GM12878 (cell line): ENCODE data around the gene PNMA8C. TPM values are rescaled to one million over a fixed set of nuclear protein-coding genes. Genes with fewer than 3 reads are reported as not detected.
A peak's percentile ranks its signal among the peaks of the same experiment; 100 is the strongest.

ENCODE experiments used
- ATAC-seq: fragments of 200-7000 bp; cut with Tn5 transposase; 3 replicates; pipeline ENCODE4 v1.9.1; 2020; ENCODE audit warnings: mild to moderate bottlenecking, moderate library complexity
- BruUV-seq: library from RNA; stranded (reverse); fragments of 400-500 nt; replicated peaks from 2 replicates; lab custom pipeline; 2021; lab: Mats Ljungman, UMichigan
- CTCF ChIA-PET: fragments of 300-600 bp; sonication (Branson Sonifier 250); formaldehyde crosslinking; extraction: SDS; loops from one replicate; lab custom pipeline; 2021; ENCODE audit warnings: inconsistent platforms; lab: Yijun Ruan, JAX
- POLR2A ChIA-PET: fragments of 350-600 bp; formaldehyde crosslinking; extraction: SDS; loops from one replicate; lab custom pipeline; 2021; ENCODE audit warnings: inconsistent platforms; lab: Charles Lee
- RAD21 ChIA-PET: fragments of 300-600 bp; sonication (Branson Sonifier 250); formaldehyde crosslinking; loops from one replicate; lab custom pipeline; 2023; ENCODE audit warnings: antibody characterized with exemption; ENCODE audit not compliant: unreplicated experiment; lab: Charles Lee
- SMC1A ChIA-PET: fragments of 300-600 bp; sonication (Branson Sonifier 250); formaldehyde crosslinking; loops from one replicate; lab custom pipeline; 2023; ENCODE audit not compliant: unreplicated experiment, uncharacterized antibody; lab: Charles Lee
- DNase-seq: peaks from one replicate; pipeline ENCODE4 v3.0.0-alpha.2; 2011; ENCODE audit warnings: low read depth, low spot score
- FAIRE-seq: peaks from 3 replicates; lab custom pipeline; 2011; peaks lifted over from hg19 to GRCh38; lab: Jason Lieb, UNC
- H2AFZ ChIP-seq: 2 replicates; pipeline ENCODE4 v1.6.0; 2011; ENCODE audit warnings: low read depth, low read length, control low read depth; ENCODE audit not compliant: control insufficient read depth
- H3K27ac ChIP-seq: 2 replicates; pipeline ENCODE4 v1.5.1; 2011; ENCODE audit warnings: control low read depth; ENCODE audit not compliant: control insufficient read depth, insufficient read depth
- H3K27me3 ChIP-seq, 2 experiments: replicated peaks in 1 of 2; 2 replicates each; pipeline versions ENCODE4 v1.6.0 to v1.6.1; 2011; ENCODE audit warnings: low read length in 1 of 2; ENCODE audit not compliant: control insufficient read depth in 2 of 2, insufficient read depth in 2 of 2
- H3K36me3 ChIP-seq, 2 experiments: 2 replicates each; pipeline ENCODE4 v1.5.1; 2011; ENCODE audit warnings: low read length in 1 of 2; ENCODE audit not compliant: control insufficient read depth in 2 of 2, insufficient read depth in 2 of 2
- H3K4me1 ChIP-seq: 2 replicates; pipeline ENCODE4 v1.6.1; 2011; ENCODE audit warnings: mild to moderate bottlenecking, low read length, moderate library complexity, mixed read lengths; ENCODE audit not compliant: control insufficient read depth, insufficient read depth
- H3K4me2 ChIP-seq: 2 replicates; pipeline ENCODE4 v1.6.0; 2011; ENCODE audit warnings: control low read depth; ENCODE audit not compliant: control insufficient read depth, insufficient read depth
- H3K4me3 ChIP-seq: fragments of 200-600 bp; sonication (generic); 2 replicates; pipeline ENCODE4 v1.5.1; 2016
- H3K79me2 ChIP-seq: 2 replicates; pipeline ENCODE4 v1.6.0; 2011; ENCODE audit warnings: low read length; ENCODE audit not compliant: control insufficient read depth, insufficient read depth
- H3K9ac ChIP-seq: 2 replicates; pipeline ENCODE4 v1.8.0; 2011; ENCODE audit warnings: low read length, control low read depth, mixed read lengths; ENCODE audit not compliant: control insufficient read depth, insufficient read depth
- H3K9me3 ChIP-seq: replicated peaks from 3 replicates; pipeline ENCODE4 v1.5.1; 2011; ENCODE audit warnings: mild to moderate bottlenecking, low read length; ENCODE audit not compliant: control insufficient read depth, insufficient read depth
- H4K20me1 ChIP-seq: 2 replicates; pipeline ENCODE4 v1.6.0; 2011; ENCODE audit not compliant: control insufficient read depth, insufficient read depth
- BACH1 ChIP-seq: fragments of 450-650 bp; IDR thresholded peaks from 2 replicates; pipeline ENCODE4 v1.6.1; 2017; ENCODE audit warnings: mild to moderate bottlenecking, borderline replicate concordance
- GABPA ChIP-seq: IDR thresholded peaks from 2 replicates; pipeline ENCODE4 v1.6.1; 2014; ENCODE audit warnings: antibody characterized with exemption, low read depth, mild to moderate bottlenecking, inconsistent platforms
- NFYA ChIP-seq: IDR thresholded peaks from 2 replicates; pipeline ENCODE4 v1.6.1; 2011; ENCODE audit warnings: low read depth, mild to moderate bottlenecking, low read length, improper control_type of control experiment, borderline replicate concordance
- PBX3 ChIP-seq: IDR thresholded peaks from 2 replicates; pipeline ENCODE4 v1.6.1; 2011; ENCODE audit warnings: mild to moderate bottlenecking, low read depth, low read length, moderate library complexity; ENCODE audit not compliant: insufficient replicate concordance
- POLR2AphosphoS5 ChIP-seq: IDR thresholded peaks from 2 replicates; pipeline ENCODE4 v1.6.1; 2011; ENCODE audit warnings: mild to moderate bottlenecking, low read length, inconsistent platforms
- SMAD1 ChIP-seq: fragments of 450-650 bp; IDR thresholded peaks from 2 replicates; pipeline ENCODE4 v1.6.1; 2018; ENCODE audit warnings: mild to moderate bottlenecking, low read depth; ENCODE audit not compliant: partially characterized antibody
- SREBF2 ChIP-seq: IDR thresholded peaks from 2 replicates; pipeline ENCODE4 v1.6.1; 2012; ENCODE audit warnings: mild to moderate bottlenecking, low read length
- SRF ChIP-seq, 2 experiments: IDR thresholded peaks; 2 replicates each; pipeline ENCODE4 v1.6.1; 2011; ENCODE audit warnings: low read depth in 2 of 2, low read length in 2 of 2, mild to moderate bottlenecking in 1 of 2, moderate library complexity in 1 of 2
- YY1 ChIP-seq: IDR thresholded peaks from 2 replicates; pipeline ENCODE4 v1.6.1; 2011; ENCODE audit warnings: low read depth, mild to moderate bottlenecking, low read length
- WGBS: methylation state at CpG from one replicate; pipeline ENCODE4 v1.1.6; 2016; ENCODE audit warnings: low lambda C conversion rate; ENCODE audit not compliant: insufficient replicate concordance, insufficient coverage; ENCODE audit errors: missing lambda C conversion rate; 5-methylcytosine and 5-hydroxymethylcytosine counted together
- in situ Hi-C: fragments of 300-500 bp; cut with MboI; formaldehyde crosslinking; loops from 9 replicates; pipeline ENCODE4 v1.14.3; 2018; ENCODE audit warnings: mixed read lengths
- intact Hi-C: fragments of 100-400 bp; cut with micrococcal nuclease; formaldehyde crosslinking; loops from one replicate; pipeline ENCODE4 v1.14.2; 2022; ENCODE audit not compliant: unreplicated experiment
- polyA plus RNA-seq, 11 experiments: library from polyadenylated mRNA; depleted of rRNA in 4 of 11; unstranded in 6 of 11; stranded (reverse) in 5 of 11; fragments of >200 nt; fragmentation: Nextera tagmentation in 4 of 11; fragmentation: Illumina TruSeq in 1 of 11; extraction: Ambion mirVana in 4 of 11; extraction: Trizol in 1 of 11; gene quantifications; 1 replicate in 1 of 11; 2 replicates in 10 of 11; pipeline versions ENCODE4 v1.2.1 to v1.2.3, GENCODE V29; 2011 to 2016; ENCODE audit warnings: inconsistent platforms in 2 of 11, missing spikeins in 2 of 11, low read depth in 1 of 11
- total RNA-seq, 4 experiments: library from RNA; depleted of rRNA in 3 of 4; stranded (reverse); fragments of >200 nt in 3 of 4; fragmentation: Illumina TruSeq in 1 of 4; extraction: Trizol in 1 of 4; gene quantifications; 2 replicates each; pipeline versions ENCODE4 v1.2.1 to v1.2.3, GENCODE V29; 2013 to 2021
- TF ChIP-seq, protein P1 (sequence below): IDR thresholded peaks from 2 replicates; pipeline ENCODE4 v1.6.1; 2012; ENCODE audit warnings: low read depth, low read length, improper control_type of control experiment

Gene PNMA8C
- total and polyA plus RNA-seq, 10 of the 15 experiments (the other 5 are each of a cell fraction or from before 2014, with no cell fraction given): not detected

DNA sequence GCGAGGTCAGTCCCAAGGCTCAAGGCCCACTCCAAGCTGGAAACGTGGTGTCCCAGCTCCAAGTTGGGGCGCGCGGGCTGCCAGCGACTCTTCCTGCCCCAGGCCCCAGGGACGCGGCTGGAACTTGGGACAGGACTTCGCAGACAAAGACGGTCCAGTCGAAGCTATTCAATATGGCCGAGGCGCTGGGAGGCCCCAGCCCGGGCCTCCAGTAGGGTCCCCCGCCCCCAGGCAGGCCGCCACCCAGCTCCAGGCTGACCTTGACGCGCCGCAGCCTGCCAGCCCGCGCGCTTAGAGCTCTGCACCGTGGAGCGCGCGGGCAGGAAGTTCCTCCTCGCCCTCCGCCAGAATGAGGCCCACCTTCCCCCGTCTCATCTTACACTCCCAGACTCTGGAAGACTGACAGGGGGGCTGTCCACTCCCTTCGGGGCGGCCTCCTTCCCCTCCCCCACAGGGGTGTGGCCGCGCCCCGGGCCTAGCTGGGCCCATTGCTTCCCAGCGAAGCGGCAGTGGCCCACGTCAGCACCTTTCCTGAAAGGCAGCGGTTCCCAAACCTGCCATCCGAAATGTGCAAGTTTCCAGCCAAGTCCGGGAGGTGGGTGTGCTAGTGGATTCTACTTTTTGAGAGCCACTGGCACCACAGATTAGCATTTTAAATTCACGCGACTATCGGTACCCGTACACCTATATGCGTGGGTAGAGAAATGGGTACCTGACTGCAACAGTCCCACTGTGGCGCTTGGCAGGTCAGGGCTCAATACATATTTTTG, 15.3 kb downstream of the PNMA8C start, which contains the start of gene CCDC8:
Gene CCDC8 (minus strand): TSS at position 303 of the 770 bp plus-strand sequence. CDS start 754 bp downstream, outside the sequence.
- ChIA-PET POLR2A (no interaction called here), SMC1A (no interaction called here), RAD21 (no interaction called here), CTCF (no interaction called here)
- FAIRE-seq (no peak), ATAC-seq (no peak), DNase-seq (no peak)
- TF ChIP-seq PBX3 (peak; percentile 22), GABPA (no peak)
- H3K79me2 ChIP-seq: no peaks in the 10 kb centered on the region
- no TSS peak for BruUV-seq
- peak within 1 kb of the TSS; percentile 9; the same call in 1 of the 2 replicates for H3K4me2 ChIP-seq
- intact Hi-C loops (no loop called here), in situ Hi-C loops (no loop called here)
- H3K36me3 ChIP-seq: no peaks in the 10 kb centered on the region
- H3K9ac ChIP-seq: no peak within 1 kb of the TSS
- no peak within 1 kb of the TSS for H3K4me3 ChIP-seq
- 35% methylated on average over 37 of the region's 46 CpGs for WGBS
- H3K4me1 ChIP-seq: no peaks in the 10 kb centered on the region
- no peaks in the 10 kb centered on the region for H3K9me3 ChIP-seq
- no peaks in the 10 kb centered on the region for H4K20me1 ChIP-seq
- no peak within 1 kb of the TSS for H3K27ac ChIP-seq
- peaks cover 0 to 2% of the 10 kb centered on the region in 2 experiments; a peak in 1 of 4 replicates for H3K27me3 ChIP-seq
- no peak within 1 kb of the TSS for H2AFZ ChIP-seq

GRCh38 chr19:46412650-46413261, 16.0 kb downstream of the PNMA8C start:
- ChIA-PET CTCF (no interaction called here), RAD21 (no interaction called here), SMC1A (no interaction called here), POLR2A (no interaction called here)
- Histone ChIP-seq H4K20me1 (no peaks in the 10 kb centered on the region), H3K4me1 (no peaks in the 10 kb centered on the region), H3K9ac (no peak overlapping the region), H3K36me3 (no peaks in the 10 kb centered on the region), H3K4me2 (no peak overlapping the region), H3K9me3 (no peaks in the 10 kb centered on the region), H3K79me2 (no peaks in the 10 kb centered on the region), H3K27ac (no peak overlapping the region), H3K27me3 (peaks cover 0 to 2% of the 10 kb centered on the region in 2 experiments; a peak in 2 of 4 replicates), H3K4me3 (no peak overlapping the region), H2AFZ (no peak overlapping the region)
- WGBS: 48% methylated on average over 29 of the region's 29 CpGs
- no peak for FAIRE-seq
- no peak for TF ChIP-seq NFYA
- no peak for TF ChIP-seq SREBF2
- no peak for TF ChIP-seq POLR2AphosphoS5
- no peak for TF ChIP-seq YY1
- TF ChIP-seq SMAD1: no peak
- no peak for TF ChIP-seq SRF (IDR thresholded peaks at IDR 0.05; ENCODE audit: low read depth in 2 of 2, low read length in 2 of 2)
- no peak for TF ChIP-seq BACH1
- TF ChIP-seq, protein P1, sequence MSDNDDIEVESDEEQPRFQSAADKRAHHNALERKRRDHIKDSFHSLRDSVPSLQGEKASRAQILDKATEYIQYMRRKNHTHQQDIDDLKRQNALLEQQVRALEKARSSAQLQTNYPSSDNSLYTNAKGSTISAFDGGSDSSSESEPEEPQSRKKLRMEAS: no peak
- no peak for DNase-seq
- intact Hi-C loops: no loop called here
- ATAC-seq: no peak
- in situ Hi-C loops: no loop called here
- BruUV-seq: no TSS peak
